ENCODE measurements around the gene CDC42EP1. TPM values are rescaled to one million over a fixed set of nuclear protein-coding genes. Genes with fewer than 3 reads are reported as not detected.

CDC42EP1 gene
- total RNA-seq, 1 experiment from 2014 or later: 12.7 TPM

- TF ChIP-seq ARID4B (CRISPR knock-in tag; IDR thresholded peaks at IDR 0.05; ENCODE audit: borderline replicate concordance) (no peak), FOXJ3 (CRISPR knock-in tag; IDR thresholded peaks at IDR 0.05; ENCODE audit: borderline replicate concordance) (no peak)
Measured at GRCh38 chr22:37617431-37617830, 57.2 kb downstream of the CDC42EP1 start (continued).

GRCh38 chr22:37618072-37618656 lies 57.9 kb downstream of the CDC42EP1 start:
- no peaks in the 10 kb centered on the region for H3K4me1 Mint-ChIP-seq
- no peaks in the 10 kb centered on the region for H3K27me3 Mint-ChIP-seq (ENCODE audit: low read depth)
- TF ChIP-seq JUN (CRISPR knock-in tag; IDR thresholded peaks at IDR 0.05): no peak
- no peak for TF ChIP-seq MAX (CRISPR knock-in tag; IDR thresholded peaks at IDR 0.05)
- no peak for TF ChIP-seq CTCF (IDR thresholded peaks at IDR 0.05)
- TF ChIP-seq ETV6 (CRISPR knock-in tag; IDR thresholded peaks at IDR 0.05): no peak
- TF ChIP-seq ZNF512 (CRISPR knock-in tag; IDR thresholded peaks at IDR 0.05; ENCODE audit: borderline replicate concordance): no peak
- TF ChIP-seq USF2 (CRISPR knock-in tag; IDR thresholded peaks at IDR 0.05): no peak
- TF ChIP-seq ZBTB21 (CRISPR knock-in tag; IDR thresholded peaks at IDR 0.05; ENCODE audit: borderline replicate concordance): no peak
- no peak for TF ChIP-seq ESRRA (CRISPR knock-in tag; IDR thresholded peaks at IDR 0.05; ENCODE audit: borderline replicate concordance)
- TF ChIP-seq ZNF396 (CRISPR knock-in tag; IDR thresholded peaks at IDR 0.05; ENCODE audit: borderline replicate concordance): no peak
- TF ChIP-seq ZNF416 (CRISPR knock-in tag; IDR thresholded peaks at IDR 0.05): no peak
- DNase-seq (ENCODE audit: low spot score) (no peak), ATAC-seq (no peak)
- H3K4me3 Mint-ChIP-seq: no peak overlapping the region
- POLR2A ChIA-PET: no interaction called here
- peaks cover 31% of the 10 kb centered on the region for H3K36me3 Mint-ChIP-seq
- H3K9me3 Mint-ChIP-seq: no peaks in the 10 kb centered on the region
- no peak overlapping the region for H3K27ac Mint-ChIP-seq
- CTCF ChIA-PET: interaction anchor here (0.9 to 1.6 kb wide), 6 partner anchors 11 to 150 kb away, joined by 3 to 6 read pairs (median 4); no protein-coding TSS in a partner anchor

- ATAC-seq (no peak), DNase-seq (ENCODE audit: low spot score) (no peak)
- H3K4me3 Mint-ChIP-seq: no peak overlapping the region
- H3K27ac Mint-ChIP-seq: no peak overlapping the region
- no peaks in the 10 kb centered on the region for H3K27me3 Mint-ChIP-seq (ENCODE audit: low read depth)
- CTCF ChIA-PET: interaction anchor here (0.9 to 2.0 kb wide), 4 partner anchors 10 to 149 kb away, joined by 3 to 8 read pairs (median 3); partner anchors contain the start of gene GGA1
- H3K36me3 Mint-ChIP-seq: peaks cover 33% of the 10 kb centered on the region
- H3K4me1 Mint-ChIP-seq: peaks cover 1% of the 10 kb centered on the region
- H3K9me3 Mint-ChIP-seq: no peaks in the 10 kb centered on the region
- POLR2A ChIA-PET: interaction anchor here (0.7 kb wide), 1 partner anchor 69 kb away, joined by 3 read pairs; no protein-coding TSS in a partner anchor
- TF ChIP-seq NFATC4 (CRISPR knock-in tag; IDR thresholded peaks at IDR 0.05): no peak
- TF ChIP-seq FOXJ3 (CRISPR knock-in tag; IDR thresholded peaks at IDR 0.05; ENCODE audit: borderline replicate concordance): no peak
- TF ChIP-seq NR3C1 (CRISPR knock-in tag; conservative IDR thresholded peaks at IDR 0.05; ENCODE audit: low read depth): no peak
- TF ChIP-seq SP1 (CRISPR knock-in tag; conservative IDR thresholded peaks at IDR 0.05): no peak
- TF ChIP-seq RELA (CRISPR knock-in tag; IDR thresholded peaks at IDR 0.05; ENCODE audit: borderline replicate concordance): no peak
- no peak for TF ChIP-seq TCF7 (CRISPR knock-in tag; IDR thresholded peaks at IDR 0.05; ENCODE audit: low read depth)
- TF ChIP-seq ZNF396 (CRISPR knock-in tag; IDR thresholded peaks at IDR 0.05; ENCODE audit: borderline replicate concordance): no peak
- TF ChIP-seq OVOL2 (CRISPR knock-in tag; IDR thresholded peaks at IDR 0.05; ENCODE audit: borderline replicate concordance): no peak
- no peak for TF ChIP-seq ZNF423 (CRISPR knock-in tag; IDR thresholded peaks at IDR 0.05)
- no peak for TF ChIP-seq E2F4 (CRISPR knock-in tag; IDR thresholded peaks at IDR 0.05; ENCODE audit: borderline replicate concordance, low read depth)
- TF ChIP-seq MLX (CRISPR knock-in tag; IDR thresholded peaks at IDR 0.05): no peak
Measured at GRCh38 chr22:37618674-37619073, 58.4 kb downstream of the CDC42EP1 start.

All from WTC11 (cell line).